Measurements from ENCODE around the gene AACS.
"Not testable (repeated sequence)": the region's sequence is repeated elsewhere in the genome, so short reads cannot be mapped to it uniquely, and the experiment has no call there.

Gene AACS

DNA sequence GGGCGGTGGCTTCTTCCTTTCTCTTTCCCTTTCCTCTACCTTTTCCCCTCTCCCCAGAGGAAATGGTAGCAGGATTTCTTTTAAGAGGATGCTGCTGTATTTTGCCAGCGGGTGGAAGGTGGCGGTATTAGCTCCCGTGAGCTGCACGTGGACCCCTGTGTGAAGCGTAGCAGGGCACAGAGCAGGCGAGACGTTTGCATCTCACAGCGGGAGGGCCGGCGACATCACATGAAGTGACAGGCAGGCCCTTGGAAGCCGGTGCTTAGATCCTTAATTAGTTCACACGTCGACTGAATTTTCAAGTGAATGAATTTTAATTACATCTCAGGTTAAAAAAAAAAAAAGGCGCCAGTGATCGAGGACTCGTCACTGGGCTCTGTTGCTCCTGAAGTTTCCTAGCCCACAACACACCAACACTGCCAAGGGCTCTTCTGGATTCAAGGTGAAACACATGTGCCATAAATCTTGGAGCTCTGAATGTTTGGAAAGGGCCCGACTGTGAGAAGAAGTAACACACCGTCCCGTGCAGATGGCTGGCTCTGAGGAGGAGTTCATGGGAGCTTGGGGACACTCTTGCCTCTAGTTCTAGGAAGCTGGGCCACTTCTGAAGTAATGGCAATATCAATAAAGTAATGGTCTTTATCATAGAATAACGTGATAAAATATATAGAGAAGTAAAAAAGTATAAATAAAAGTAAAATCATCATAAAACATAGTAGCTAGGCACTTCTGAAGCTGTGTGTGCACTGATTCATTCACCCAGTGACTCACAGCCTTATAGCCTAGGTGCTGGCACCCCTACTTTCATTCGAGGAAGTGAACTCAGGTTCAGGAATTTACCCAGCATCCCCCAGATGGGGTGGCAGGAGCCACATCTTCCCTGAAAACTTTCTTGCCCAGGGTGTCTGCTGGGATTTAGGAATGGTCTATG, 75.3 kb downstream of the AACS start:
- Histone ChIP-seq H3K36me3 (ENCODE audit: control insufficient read depth, insufficient read depth, low read length, severe bottlenecking) (peaks cover 33% of the 10 kb centered on the region), H3K9me3 (ENCODE audit: control insufficient read depth, low read length) (no peaks in the 10 kb centered on the region), H3K9ac (ENCODE audit: low read length) (no peak overlapping the region), H3K27me3 (replicated peaks; ENCODE audit: control insufficient read depth, insufficient read depth, low read length) (no peaks in the 10 kb centered on the region), H3K4me1 (ENCODE audit: control insufficient read depth, insufficient read depth, low read length) (peaks cover 13% of the 10 kb centered on the region), H3K4me3 (ENCODE audit: low read length) (no peak overlapping the region)
- peak; percentile 24 for DNase-seq (ENCODE audit: low read depth)

DNA sequence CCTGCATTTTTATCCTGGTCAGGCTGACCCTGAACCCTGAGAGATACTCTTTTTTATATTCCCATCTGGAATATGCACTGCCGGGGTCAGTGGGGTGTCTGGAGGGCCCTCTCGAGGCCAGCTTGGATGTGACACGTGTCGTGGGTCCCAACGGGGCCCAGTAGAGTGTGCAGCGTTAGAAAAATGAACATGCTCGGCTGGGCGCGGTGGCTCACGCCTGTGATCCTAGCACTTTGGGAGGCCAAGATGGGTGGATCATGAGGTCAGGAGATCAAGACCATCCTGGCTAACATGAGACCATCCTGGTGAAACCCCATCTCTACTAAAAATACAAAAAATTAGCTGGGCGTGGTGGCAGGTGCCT, 76.0 kb downstream of the AACS start:
- Histone ChIP-seq H3K4me1 (ENCODE audit: control insufficient read depth, insufficient read depth, low read length) (peaks cover 13% of the 10 kb centered on the region), H3K36me3 (ENCODE audit: control insufficient read depth, insufficient read depth, low read length, severe bottlenecking) (peaks cover 27% of the 10 kb centered on the region)
- not testable (repeated sequence) for DNase-seq (ENCODE audit: low read depth); H3K9ac ChIP-seq (ENCODE audit: low read length); H3K27me3 ChIP-seq (replicated peaks; ENCODE audit: control insufficient read depth, insufficient read depth, low read length); H3K4me3 ChIP-seq (ENCODE audit: low read length); H3K9me3 ChIP-seq (ENCODE audit: control insufficient read depth, low read length)

DNA sequence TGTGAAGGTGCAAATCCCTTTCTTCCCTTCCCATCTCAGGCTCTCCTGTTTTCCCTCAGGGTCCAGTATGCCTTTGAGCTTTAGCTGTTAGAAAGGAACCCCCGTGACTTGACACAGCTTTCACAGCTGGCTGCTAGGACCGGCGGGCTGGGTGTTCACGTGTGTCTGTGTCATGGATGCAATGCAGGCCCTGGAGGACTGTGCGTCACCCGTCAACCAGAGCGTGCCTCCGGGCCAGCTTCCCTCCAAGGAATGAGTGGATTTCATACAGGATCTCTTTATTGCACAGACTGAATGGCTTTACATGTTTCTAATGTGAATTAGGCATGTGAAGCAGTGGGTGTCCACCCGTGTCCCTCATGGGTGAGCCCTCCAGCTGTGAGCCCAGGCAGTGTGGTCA, 77.4 kb downstream of the AACS start:
- Histone ChIP-seq H3K27me3 (replicated peaks; ENCODE audit: control insufficient read depth, insufficient read depth, low read length) (no peaks in the 10 kb centered on the region), H3K4me3 (ENCODE audit: low read length) (no peak overlapping the region), H3K4me1 (ENCODE audit: control insufficient read depth, insufficient read depth, low read length) (peaks cover 13% of the 10 kb centered on the region), H3K9me3 (ENCODE audit: control insufficient read depth, low read length) (no peaks in the 10 kb centered on the region), H3K9ac (ENCODE audit: low read length) (no peak overlapping the region), H3K36me3 (ENCODE audit: control insufficient read depth, insufficient read depth, low read length, severe bottlenecking) (peaks cover 16% of the 10 kb centered on the region)
- DNase-seq (ENCODE audit: low read depth) = no peak

DNA sequence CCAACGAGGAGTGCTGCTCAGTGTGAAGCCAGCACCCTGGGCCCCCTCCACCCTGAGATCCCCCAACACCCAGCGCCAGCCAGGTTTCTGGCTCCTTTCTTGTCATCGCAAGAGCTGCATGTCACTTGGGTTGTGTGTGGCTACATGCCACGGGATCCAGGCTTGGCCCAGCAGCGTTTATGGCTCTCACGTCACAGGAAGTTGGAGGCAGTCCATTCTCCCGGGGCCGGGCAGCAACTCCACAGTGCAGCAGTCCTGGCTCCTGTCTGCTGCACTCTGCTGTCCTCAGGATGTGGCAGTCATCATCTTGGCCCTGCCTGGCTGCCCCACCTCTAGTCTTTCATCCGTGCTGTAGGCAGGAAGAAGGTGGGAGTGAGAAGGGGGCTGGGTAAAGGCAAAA, 78.3 kb downstream of the AACS start:
- H3K4me3 ChIP-seq (ENCODE audit: low read length) = no peak overlapping the region
- H3K27me3 ChIP-seq (replicated peaks; ENCODE audit: control insufficient read depth, insufficient read depth, low read length) = no peaks in the 10 kb centered on the region
- H3K9me3 ChIP-seq (ENCODE audit: control insufficient read depth, low read length) = no peaks in the 10 kb centered on the region
- H3K36me3 ChIP-seq (ENCODE audit: control insufficient read depth, insufficient read depth, low read length, severe bottlenecking) = peaks cover 11% of the 10 kb centered on the region
- peaks cover 13% of the 10 kb centered on the region for H3K4me1 ChIP-seq (ENCODE audit: control insufficient read depth, insufficient read depth, low read length)
- no peak overlapping the region for H3K9ac ChIP-seq (ENCODE audit: low read length)
- DNase-seq (ENCODE audit: low read depth) = no peak

DNA sequence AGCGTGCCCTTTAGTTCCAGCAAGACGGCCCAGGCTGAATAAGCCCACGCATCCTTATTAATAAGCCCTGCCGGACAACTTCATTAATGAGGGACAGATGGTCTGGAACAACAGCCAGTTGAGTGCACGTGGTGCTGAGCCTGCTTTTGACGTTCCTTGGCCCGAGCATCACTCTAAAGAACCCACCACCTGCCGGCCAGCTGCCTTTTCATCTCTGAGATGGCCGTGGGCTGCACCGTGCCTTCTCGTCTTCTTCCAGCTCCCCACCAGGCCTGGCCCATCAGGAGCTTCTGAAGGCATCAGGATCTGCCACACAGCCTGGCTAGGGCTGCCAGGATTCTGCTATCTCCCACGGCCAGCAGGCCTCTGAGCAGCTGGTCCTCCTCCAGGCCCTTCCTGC, 80.0 kb downstream of the AACS start:
- H3K27me3 ChIP-seq (replicated peaks; ENCODE audit: control insufficient read depth, insufficient read depth, low read length) = no peaks in the 10 kb centered on the region
- H3K36me3 ChIP-seq (ENCODE audit: control insufficient read depth, insufficient read depth, low read length, severe bottlenecking) = no peaks in the 10 kb centered on the region
- no peak overlapping the region for H3K4me3 ChIP-seq (ENCODE audit: low read length)
- peaks cover 13% of the 10 kb centered on the region for H3K4me1 ChIP-seq (ENCODE audit: control insufficient read depth, insufficient read depth, low read length)
- no peak overlapping the region for H3K9ac ChIP-seq (ENCODE audit: low read length)
- DNase-seq (ENCODE audit: low read depth) = no peak
- no peaks in the 10 kb centered on the region for H3K9me3 ChIP-seq (ENCODE audit: control insufficient read depth, low read length)

DNA sequence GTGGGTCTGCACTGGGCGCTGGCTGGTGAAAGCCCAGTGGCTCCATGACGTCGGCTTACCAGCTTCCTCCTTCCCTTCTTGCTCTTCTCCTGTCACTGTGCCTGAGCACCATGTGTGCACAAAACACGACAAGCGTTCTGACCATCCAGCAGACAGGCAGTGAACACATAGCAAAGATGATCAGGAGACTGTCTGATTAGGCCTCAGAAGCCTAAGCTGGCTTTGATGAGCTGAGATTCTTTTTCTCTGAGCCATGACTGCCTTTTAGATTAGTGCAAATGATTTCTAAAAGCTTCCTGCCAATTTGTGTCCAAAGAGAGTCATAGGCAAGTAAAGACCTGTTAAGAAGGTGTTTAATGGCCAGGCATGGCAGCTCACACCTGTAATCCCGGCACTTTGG, 83.1 kb downstream of the AACS start:
- H3K4me3 ChIP-seq (ENCODE audit: low read length) = no peak overlapping the region
- H3K9ac ChIP-seq (ENCODE audit: low read length) = no peak overlapping the region
- DNase-seq (ENCODE audit: low read depth) = no peak
- H3K9me3 ChIP-seq (ENCODE audit: control insufficient read depth, low read length) = no peaks in the 10 kb centered on the region
- H3K27me3 ChIP-seq (replicated peaks; ENCODE audit: control insufficient read depth, insufficient read depth, low read length) = peaks cover 5% of the 10 kb centered on the region
- H3K4me1 ChIP-seq (ENCODE audit: control insufficient read depth, insufficient read depth, low read length) = no peaks in the 10 kb centered on the region
- no peaks in the 10 kb centered on the region for H3K36me3 ChIP-seq (ENCODE audit: control insufficient read depth, insufficient read depth, low read length, severe bottlenecking)

DNA sequence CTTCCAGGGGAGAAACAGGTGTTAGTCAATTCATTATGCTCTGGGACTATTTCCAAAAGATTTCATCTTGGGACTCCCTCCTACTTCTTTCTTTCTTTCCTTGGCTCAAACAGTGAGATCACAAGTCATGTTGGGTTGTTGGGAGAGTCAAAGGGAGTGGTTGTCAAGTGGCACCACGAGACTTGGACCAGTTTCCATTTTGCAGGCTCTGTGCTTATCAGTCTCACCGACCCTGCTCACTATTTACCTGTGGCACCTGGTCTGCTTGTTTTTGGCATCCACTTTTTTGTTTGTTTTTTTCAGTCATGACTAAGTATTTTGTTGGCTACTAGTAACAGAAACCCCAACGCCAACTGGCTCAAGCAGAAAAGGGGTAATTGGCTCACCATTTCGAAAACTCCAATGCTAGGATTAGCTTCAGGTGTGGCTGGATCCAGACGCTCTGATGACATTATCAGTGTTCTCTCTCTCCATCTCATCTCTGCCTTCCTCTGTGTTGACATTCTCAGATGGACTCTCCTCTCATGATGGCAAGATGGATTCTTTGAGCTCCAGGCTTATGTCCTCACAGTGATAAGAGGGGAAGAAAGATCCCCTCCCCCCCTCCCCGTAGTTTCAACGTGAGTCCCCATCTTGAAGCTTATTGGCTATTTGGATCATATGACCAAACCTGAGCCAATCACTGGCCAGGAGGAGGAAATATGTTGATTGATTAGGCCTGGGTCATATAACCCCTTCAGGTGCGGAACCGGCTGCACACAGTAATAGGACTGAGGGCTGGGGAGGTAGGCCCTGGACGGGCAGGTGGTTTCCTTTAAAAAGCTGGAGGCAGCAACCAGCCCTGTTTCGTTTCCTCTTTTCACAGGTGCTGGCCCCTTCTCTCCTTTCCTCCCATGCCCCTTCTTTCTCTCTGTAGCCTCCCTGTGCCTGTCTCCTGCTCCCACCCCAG, 84.2 kb downstream of the AACS start:
- H3K4me3 ChIP-seq (ENCODE audit: low read length) = no peak overlapping the region
- no peaks in the 10 kb centered on the region for H3K9me3 ChIP-seq (ENCODE audit: control insufficient read depth, low read length)
- DNase-seq (ENCODE audit: low read depth) = no peak
- H3K27me3 ChIP-seq (replicated peaks; ENCODE audit: control insufficient read depth, insufficient read depth, low read length) = peaks cover 13% of the 10 kb centered on the region
- no peak overlapping the region for H3K9ac ChIP-seq (ENCODE audit: low read length)
- H3K4me1 ChIP-seq (ENCODE audit: control insufficient read depth, insufficient read depth, low read length) = no peaks in the 10 kb centered on the region
- H3K36me3 ChIP-seq (ENCODE audit: control insufficient read depth, insufficient read depth, low read length, severe bottlenecking) = no peaks in the 10 kb centered on the region

DNA sequence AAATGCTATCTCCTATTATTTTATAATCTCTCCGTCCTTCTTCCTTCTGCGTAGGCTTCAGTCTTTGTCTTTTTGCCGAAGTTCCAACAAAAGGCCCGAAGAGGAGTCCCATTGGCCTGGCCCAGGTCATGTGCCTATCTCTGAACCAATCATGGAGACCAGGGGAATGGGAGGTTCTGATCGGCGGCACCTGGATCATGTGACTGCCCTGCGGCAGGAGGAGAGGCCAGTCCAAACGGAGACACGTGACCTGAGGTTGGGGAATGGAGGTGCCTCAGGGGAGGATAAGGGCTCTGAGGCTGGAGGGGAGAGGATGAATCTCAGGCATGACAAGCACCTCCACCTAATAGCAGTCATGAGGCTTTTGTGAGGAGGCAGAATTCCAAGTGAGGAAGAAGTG, 86.0 kb downstream of the AACS start:
- Histone ChIP-seq H3K27me3 (replicated peaks; ENCODE audit: control insufficient read depth, insufficient read depth, low read length) (peaks cover 26% of the 10 kb centered on the region), H3K4me1 (ENCODE audit: control insufficient read depth, insufficient read depth, low read length) (no peaks in the 10 kb centered on the region), H3K9ac (ENCODE audit: low read length) (no peak overlapping the region), H3K4me3 (ENCODE audit: low read length) (no peak overlapping the region), H3K36me3 (ENCODE audit: control insufficient read depth, insufficient read depth, low read length, severe bottlenecking) (no peaks in the 10 kb centered on the region), H3K9me3 (ENCODE audit: control insufficient read depth, low read length) (peaks cover 7% of the 10 kb centered on the region)
- DNase-seq (ENCODE audit: low read depth) = no peak

DNA sequence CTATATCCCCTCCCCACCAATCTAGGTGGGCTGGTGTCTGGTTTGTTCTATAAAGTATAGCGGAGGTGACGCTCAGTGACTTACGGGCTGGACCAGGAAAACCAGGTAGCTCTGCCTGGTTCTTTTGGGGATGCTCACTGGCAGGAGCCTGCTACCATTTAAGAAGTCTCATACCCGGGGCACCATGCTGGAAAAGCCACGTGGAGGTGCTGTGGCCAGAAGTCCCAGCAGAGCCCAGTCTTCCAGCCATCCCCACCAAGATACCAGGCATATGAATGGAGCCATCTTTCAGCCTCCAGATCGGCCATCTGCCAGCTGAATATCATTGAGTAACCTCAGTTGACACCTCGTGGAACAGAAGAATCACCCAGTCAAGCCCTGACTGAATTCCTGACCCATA, 87.2 kb downstream of the AACS start:
- H3K27me3 ChIP-seq (replicated peaks; ENCODE audit: control insufficient read depth, insufficient read depth, low read length) = peaks cover 26% of the 10 kb centered on the region
- H3K4me1 ChIP-seq (ENCODE audit: control insufficient read depth, insufficient read depth, low read length) = no peaks in the 10 kb centered on the region
- H3K4me3 ChIP-seq (ENCODE audit: low read length) = no peak overlapping the region
- no peak for DNase-seq (ENCODE audit: low read depth)
- H3K36me3 ChIP-seq (ENCODE audit: control insufficient read depth, insufficient read depth, low read length, severe bottlenecking) = no peaks in the 10 kb centered on the region
- no peak overlapping the region for H3K9ac ChIP-seq (ENCODE audit: low read length)
- H3K9me3 ChIP-seq (ENCODE audit: control insufficient read depth, low read length) = peaks cover 12% of the 10 kb centered on the region

DNA sequence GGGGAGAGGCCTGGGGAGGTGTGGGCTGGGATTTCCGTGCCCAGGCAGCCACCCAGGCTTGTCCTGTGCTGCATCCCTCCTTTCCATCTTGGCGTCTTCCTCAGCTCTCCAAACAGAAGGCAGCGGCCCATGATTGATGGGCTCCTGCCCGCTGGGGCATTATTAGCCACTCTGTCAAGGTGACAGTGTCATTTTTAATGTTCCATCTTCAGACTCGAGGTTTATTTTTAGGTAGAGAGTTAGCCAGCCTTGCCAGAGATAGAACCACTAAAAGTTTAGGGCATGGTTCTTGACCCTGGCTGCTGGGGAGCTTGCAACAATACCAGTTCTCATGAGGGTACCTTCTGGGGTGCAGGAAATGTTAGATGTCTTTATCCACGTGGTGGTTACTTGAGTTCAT, 90.1 kb downstream of the AACS start:
- peaks cover 26% of the 10 kb centered on the region for H3K27me3 ChIP-seq (replicated peaks; ENCODE audit: control insufficient read depth, insufficient read depth, low read length)
- DNase-seq (ENCODE audit: low read depth) = no peak

DNA sequence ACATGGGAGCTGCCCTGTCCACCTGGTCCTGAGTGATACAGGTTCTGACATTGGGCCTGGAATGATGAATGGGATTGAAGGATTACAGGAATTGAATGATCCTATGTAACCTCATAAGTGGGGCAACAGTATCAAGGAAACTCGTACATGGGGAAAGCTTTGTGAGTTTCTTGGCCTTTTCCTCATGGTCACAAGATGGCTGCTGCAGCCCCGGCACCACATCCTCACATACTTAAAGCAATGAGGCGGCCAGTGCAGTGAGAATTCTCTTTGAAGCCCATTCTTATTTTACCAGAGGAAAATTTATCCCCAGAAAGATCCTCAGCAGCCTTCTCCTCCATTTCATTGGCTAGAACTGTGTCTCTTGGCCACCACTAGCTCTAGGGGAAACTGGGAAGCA, 91.9 kb downstream of the AACS start:
- H3K4me3 ChIP-seq (ENCODE audit: low read length) = no peak overlapping the region
- H3K36me3 ChIP-seq (ENCODE audit: control insufficient read depth, insufficient read depth, low read length, severe bottlenecking) = no peaks in the 10 kb centered on the region
- no peak for DNase-seq (ENCODE audit: low read depth)
- no peaks in the 10 kb centered on the region for H3K4me1 ChIP-seq (ENCODE audit: control insufficient read depth, insufficient read depth, low read length)
- no peak overlapping the region for H3K9ac ChIP-seq (ENCODE audit: low read length)
- H3K9me3 ChIP-seq (ENCODE audit: control insufficient read depth, low read length) = peaks cover 15% of the 10 kb centered on the region
- peaks cover 22% of the 10 kb centered on the region for H3K27me3 ChIP-seq (replicated peaks; ENCODE audit: control insufficient read depth, insufficient read depth, low read length)

More for the DNA sequence above, 90.1 kb downstream of the AACS start:
- no peaks in the 10 kb centered on the region for H3K36me3 ChIP-seq (ENCODE audit: control insufficient read depth, insufficient read depth, low read length, severe bottlenecking)
- H3K4me1 ChIP-seq (ENCODE audit: control insufficient read depth, insufficient read depth, low read length) = no peaks in the 10 kb centered on the region
- peaks cover 12% of the 10 kb centered on the region for H3K9me3 ChIP-seq (ENCODE audit: control insufficient read depth, low read length)
- H3K4me3 ChIP-seq (ENCODE audit: low read length) = no peak overlapping the region
- H3K9ac ChIP-seq (ENCODE audit: low read length) = no peak overlapping the region
